GM21825 (cell line): ENCODE results near the gene PI4K2B.
"Not testable (repeated sequence)": the region's sequence is repeated elsewhere in the genome, so short reads cannot be mapped to it uniquely, and the experiment has no call there.

Experiments used
- ATAC-seq: cut with Tn5 transposase; IDR thresholded peaks from one replicate; pipeline ENCODE4 v1.9.1; 2021; ENCODE audit warnings: mild to moderate bottlenecking, moderate library complexity; ENCODE audit not compliant: unreplicated experiment

The PI4K2B gene

DNA sequence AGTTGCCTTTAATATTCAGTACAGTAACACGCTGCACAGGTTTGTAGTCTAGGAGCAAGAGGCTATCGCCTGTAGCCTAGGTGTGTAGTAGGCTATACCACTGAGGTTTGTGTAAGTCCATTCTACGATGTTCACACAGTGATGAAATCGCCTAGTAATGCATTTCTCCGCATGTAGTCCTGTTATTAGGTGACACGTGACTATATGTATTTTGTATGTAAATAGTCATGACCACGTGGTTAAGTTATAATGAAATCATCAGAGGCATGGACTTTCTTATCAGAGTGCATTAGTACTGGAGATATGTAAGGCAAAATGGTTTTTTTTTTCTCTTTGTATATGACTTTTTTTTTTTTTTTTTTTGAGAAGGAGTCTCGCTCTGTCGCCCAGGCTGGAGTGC is 68.8 kb downstream of the PI4K2B start:
- no peak for ATAC-seq

DNA sequence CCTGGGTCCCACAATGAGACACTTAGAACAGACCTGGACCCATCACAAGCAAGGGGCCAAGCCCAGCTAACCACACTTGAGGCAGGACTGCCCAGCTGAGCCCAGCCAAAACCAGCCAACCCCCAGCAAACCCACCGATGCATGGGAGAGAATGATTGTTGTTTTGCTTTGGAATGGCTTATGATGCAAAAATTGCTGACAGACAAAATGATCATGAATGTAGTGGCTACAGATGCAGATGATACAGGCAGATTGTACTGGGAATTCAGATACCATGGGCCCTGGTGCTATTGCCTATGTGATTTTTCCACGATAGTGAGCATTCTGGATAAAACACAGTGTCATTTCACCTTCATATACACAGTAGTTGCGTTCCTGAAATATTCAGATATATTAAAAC is 69.7 kb downstream of the PI4K2B start:
- no peak for ATAC-seq

DNA sequence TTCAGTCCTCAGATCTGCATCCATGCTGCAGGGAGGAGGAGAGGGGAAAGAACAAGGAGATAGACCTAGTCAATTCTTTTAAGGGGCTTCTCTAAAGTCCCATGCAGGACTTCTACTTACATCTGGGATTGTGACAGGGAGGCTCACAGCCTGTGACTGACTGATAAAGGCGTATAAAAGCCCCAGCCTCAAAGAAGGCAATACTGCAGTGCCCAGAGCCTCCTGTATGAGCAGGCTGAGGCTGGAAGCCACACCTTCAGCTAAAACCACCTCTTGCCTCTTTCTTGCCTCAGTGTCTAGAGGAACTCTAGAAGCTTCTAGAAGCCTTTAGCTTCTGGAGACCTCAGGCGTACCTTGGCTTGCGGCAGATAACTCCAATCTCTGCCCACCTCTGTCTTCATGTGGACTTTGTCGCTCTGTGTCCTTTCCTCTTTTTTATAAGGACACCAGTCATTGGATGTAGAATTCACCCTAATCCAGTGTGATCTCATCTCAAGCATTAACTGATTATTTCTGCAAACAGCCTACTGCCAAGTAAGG is 72.8 kb downstream of the PI4K2B start:
- no peak for ATAC-seq

DNA sequence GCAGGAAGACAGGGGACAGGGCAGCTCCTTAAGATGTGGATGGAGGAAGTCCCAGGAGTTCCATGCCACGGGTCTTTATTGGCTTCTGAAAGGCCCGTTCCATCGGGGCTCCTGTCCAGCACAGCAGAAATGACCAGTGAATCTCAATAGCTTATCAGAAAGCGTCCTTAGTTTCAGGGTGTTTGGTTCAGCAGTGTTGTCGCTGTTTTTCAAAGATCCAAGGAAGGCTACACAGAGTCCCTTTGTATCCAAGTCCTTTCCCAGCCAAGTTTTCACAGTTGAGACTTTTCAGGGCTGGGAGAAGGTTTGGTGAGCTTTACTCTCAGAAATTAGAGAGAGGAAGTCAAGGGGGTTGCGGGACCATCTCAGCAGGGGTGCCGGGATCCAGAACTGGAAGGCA is 73.8 kb downstream of the PI4K2B start:
- ATAC-seq, result no peak

DNA sequence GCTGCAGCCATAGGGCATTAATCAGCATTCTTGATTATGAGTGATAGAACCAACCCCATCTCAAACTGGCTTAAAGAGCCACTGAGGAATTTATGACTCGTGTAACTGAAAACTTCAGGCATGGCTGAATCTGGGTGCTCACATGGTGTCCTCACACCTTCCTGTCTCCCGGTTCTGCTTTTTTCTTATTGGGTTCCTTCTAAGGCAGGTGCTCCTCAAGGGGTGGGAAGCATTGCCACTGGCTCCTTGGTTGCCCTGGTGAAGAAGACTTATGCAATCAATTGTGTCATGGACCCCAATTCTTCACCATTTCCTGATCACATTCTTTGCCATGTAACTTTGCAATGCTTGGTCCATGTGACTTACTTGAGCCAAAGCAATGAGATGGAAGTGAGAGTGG is 74.5 kb downstream of the PI4K2B start:
- ATAC-seq, result no peak

DNA sequence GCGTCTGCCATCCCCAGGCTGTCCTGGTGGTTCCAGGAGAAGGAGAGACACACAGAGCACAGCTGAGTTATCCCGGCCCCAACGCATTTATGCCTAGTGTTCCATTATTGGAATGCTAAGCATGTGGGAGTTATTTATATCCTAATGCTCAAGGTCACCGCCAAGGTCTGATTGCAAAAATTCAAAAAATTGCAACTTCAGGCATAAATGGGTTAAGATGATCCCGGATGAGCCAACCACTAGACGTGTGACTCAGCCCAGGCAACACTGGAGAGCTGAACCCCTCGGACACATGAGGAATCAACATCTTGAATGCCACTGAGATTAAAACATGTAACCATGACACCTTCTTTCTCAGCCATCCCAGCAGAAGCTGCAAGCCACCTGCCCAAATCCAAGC is 74.9 kb downstream of the PI4K2B start:
- ATAC-seq, result no peak

DNA sequence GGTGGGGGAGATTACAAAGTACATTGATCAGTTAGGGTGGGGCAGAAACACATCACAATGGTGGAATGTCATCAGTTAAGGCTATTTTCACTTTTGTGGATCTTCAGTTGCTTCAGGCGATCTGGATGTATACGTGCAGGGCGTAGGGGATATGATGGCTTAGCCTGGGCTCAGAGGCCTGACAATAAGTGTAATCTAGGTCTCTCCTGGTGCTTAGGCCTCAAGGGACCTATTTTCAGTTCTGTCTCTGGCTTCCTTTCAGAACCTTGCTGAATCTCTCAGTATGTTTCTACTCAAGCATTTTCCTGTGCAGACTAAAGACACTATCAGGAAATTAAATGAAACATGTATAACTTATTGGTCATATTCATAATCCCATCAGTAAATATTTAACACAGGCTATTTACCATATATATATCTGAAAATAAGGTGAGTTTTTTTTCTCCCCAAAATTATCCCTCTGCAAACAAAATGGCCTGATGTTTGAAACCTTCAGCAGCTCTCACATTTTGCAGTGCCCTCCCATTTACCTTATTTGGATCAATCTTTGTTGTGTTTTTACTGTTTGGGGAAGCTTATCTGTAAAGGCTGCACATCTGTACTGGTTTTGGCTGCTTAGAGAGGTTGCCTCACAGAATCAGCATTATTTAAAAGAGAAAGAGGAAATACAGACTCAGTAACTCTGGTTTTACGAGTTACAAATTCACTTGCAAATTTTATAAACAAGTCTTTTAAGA is 76.4 kb downstream of the PI4K2B start:
- ATAC-seq, result peak; percentile 62

DNA sequence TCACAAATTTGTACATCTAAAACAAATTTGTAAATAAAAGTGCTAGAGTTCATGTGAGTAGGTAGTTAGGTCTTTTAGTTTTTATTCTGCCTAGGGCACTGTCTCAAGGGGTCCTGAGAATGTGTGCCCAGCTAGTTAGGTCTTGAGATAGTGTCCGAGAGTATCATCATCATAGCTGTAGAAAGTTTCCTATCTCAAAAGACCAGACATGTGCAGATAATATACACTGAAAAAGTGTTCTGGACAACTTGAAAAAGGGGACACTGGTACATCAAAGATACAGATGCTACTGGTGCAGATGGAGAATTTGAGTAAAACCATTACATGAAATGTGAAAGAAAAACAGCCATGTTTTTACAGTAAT is 77.0 kb downstream of the PI4K2B start:
- ATAC-seq, result peak; percentile 14

DNA sequence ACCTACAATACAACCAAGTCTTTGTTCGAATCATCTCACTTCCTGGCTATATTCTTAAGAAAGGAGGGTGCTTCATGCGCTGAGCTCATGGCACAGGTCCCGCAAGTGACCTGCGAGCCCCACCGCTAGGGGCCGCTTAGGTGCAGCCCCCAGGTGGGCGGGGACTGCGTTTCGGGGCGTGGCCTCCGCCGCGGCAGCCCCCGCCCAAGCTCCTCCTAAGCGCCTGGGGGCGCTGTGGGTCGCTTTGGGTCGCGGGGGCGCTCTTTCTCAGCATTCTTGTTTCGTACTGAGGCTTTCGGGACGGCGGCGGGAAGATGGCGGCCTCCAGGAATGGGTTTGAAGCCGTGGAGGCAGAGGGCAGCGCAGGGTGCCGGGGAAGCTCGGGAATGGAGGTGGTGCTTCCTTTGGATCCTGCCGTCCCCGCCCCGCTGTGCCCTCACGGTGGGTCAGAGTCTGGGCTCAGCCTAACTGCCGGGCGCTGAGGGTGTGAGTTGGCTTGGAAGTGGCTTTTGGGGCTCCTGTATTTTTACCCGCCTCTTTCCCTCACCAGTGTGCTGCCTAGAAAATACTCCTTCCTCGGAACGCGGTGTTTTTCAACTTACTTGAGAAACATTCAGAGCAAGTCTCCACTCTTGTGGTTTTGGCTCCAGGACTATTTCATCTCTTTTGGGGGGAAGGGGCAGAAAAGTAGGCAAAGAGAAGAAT is 78.8 kb downstream of the PI4K2B start, which contains the start of gene ZCCHC4:
TSS of gene ZCCHC4 (plus strand) at position 279 of the 705 bp plus-strand sequence. CDS start at position 315, 36 bp downstream.
- ATAC-seq, result peak; percentile 75

DNA sequence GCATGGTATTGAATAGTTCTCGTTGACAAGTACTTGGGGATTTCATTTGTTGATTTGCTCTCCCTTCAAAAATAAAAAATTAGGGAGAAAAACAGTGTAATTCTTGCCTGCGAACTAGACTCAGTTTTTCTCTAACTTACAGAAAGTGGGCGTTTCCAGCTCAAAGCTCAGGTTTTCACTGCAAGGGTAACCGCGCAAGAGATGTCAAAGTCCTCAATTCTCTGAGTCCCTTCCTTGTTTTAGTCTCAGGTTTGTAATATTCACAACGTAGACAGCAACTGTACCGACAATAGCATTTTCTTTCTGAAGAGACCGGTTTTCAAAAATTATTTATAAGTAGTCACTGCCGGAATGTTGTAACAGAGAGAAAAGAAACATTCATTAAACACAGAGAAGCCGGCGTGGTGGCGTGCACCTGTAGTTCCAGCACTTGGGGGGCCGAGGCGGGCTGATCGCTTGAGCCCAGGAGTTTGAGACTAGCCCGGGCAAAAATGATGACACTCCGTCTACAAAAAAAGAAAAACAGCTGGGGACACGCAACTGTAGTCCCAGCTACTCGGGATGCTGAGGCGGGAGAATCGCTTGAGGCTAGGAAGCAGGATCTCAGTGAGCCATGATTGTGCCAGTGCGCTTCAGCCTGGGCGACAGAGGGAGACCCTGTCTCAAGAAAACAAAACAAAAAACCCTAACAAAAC is 79.5 kb downstream of the PI4K2B start:
- ATAC-seq, result no peak

DNA sequence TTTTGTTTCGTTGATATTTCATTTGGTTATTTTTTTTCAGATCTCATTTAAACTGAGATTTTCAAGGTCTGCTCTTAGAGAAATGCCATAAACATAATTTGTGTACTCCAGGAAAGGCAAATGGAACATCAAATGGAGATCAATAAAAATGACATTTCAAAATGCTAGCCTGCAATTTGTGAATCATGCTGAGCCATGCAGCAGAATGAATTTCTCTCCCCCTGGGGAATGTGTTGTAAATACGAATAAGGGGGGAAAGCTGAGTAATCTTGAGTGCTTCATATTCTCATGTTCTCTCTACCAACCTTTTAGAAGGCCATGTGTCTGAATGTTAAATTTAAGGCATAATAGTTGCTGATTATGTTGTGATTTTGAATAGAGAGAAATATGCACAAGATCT is 86.5 kb downstream of the PI4K2B start:
- ATAC-seq, result no peak

DNA sequence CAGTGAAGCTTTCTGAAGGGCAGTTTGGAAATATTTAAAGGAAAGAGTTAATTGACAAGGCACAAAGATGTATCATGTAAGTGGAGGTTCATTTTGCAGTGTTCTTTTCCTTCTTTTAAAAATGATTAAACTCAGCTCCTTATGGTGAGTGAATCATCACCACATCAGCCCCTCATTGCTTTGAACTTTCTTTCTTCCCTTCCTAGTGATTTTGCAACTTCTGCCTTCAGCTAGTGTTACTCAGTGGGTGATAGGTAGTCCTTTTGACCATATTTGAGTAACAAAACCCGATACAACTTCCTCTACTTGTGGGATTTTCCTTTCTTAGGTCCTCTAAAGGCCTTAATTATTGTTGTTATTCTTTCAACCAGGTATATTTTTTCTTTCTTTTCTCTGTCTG is 86.9 kb downstream of the PI4K2B start:
- no peak for ATAC-seq

DNA sequence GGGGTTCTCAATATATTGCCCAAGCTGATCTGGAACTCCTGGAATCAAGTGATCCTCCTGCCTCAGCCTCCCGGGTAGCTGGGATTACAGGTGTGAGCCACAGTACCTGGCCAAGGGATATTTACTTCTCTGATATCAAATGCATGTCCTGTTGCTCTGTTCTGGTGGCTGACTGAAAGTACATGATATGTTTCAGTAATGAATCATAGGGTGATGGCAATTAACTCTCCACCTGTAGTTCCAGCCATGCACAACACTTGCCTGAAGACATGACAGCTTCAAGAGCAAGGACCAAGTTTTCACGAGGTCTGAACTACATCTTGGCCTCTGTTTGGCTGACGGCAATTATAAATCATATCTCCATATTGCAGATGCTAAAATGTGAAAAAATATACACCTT is 87.9 kb downstream of the PI4K2B start:
- ATAC-seq, result no peak

DNA sequence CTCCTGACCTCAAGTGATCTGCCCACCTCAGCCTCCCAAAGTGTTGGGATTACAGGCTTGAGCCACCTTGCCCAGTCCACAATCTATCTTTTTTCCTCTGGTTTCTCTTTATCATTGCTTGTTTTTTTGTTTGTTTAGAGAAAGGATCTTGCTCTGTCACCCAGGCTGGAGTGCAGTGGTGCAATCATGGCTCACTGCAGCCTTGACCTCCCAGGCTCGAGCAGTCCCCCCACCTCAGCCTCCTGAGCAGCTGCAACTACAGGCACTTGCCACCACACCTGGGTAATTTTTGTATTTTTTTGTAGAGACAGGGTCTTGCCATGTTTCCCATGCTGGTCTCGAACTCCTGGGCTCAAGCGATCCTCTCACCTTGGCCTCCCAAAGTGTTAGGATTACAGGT is 94.6 kb downstream of the PI4K2B start:
- not testable (repeated sequence) for ATAC-seq
